Choroid plexus epithelial cell (primary cell): ENCODE data around the gene PRTFDC1.

Experiments
- DNase-seq: peaks from one replicate; pipeline ENCODE4 v3.0.0-alpha.2; 2010; ENCODE audit warnings: low read depth
- H3K4me3 ChIP-seq: 2 replicates; pipeline ENCODE4 v1.5.1; 2011; ENCODE audit warnings: low read depth, mild to moderate bottlenecking, control low read depth, low read length, moderate library complexity
- CTCF ChIP-seq: conservative IDR thresholded peaks from 2 replicates; pipeline ENCODE4 v1.5.1; 2011; ENCODE audit warnings: low read depth, mild to moderate bottlenecking, control low read depth, inconsistent platforms, low read length, moderate library complexity

Gene PRTFDC1

DNA sequence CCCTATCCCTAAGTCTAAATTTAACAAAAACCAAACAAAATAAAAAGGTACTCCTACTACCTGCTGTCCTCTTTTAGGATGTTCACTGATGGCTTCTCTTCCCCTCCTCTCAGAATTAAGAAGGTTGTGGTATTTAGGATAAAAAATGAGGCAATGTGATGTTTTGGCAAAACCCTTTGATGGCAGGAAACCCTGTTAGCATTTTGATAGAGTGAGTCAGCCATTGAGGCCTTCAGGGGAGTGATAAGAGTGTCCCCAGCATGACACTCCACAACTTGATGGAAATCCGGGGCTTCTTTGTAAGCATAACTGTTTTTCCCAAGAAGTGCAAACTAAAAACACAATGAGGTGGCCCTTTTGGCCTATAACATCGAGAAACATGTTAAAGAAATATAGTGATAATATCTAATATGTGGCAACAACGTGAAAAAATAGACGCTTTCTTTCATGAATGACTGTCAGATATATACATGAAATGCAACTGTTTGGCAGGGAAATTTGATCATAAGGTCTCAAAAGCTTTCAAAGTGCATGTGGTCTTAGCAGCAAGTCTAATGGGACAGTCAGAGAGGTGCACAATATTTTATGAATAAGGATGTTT, 55.0 kb downstream of the PRTFDC1 start:
- no peak for TF ChIP-seq CTCF
- peak; percentile 60 for DNase-seq
- H3K4me3 ChIP-seq: no peak overlapping the region

DNA sequence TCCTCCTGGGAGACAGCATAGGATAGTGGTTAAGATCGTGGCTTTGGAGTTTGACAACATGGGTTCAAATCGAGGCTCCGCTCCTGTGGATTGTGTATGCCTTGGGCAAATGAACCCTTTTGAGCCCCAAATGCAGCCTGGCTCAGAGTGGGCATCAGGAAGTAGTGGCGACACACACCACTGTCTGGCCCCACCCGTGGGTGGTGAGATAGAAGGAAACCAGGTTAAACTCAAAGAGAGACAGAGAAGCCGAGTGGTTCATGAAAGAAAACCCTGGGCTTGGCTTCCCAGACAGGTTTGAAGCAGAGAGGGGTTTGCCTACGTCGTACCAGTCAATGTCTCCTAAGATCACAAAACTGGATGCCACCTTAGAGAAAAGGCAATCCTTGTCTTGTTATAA, 57.7 kb downstream of the PRTFDC1 start:
- no peak overlapping the region for H3K4me3 ChIP-seq
- DNase-seq: no peak
- TF ChIP-seq CTCF: no peak

- no peak overlapping the region for H3K4me3 ChIP-seq
- TF ChIP-seq CTCF: no peak
- DNase-seq: peak; percentile 95
Measured at GRCh38 chr10:24894309-24894708, 58.1 kb downstream of the PRTFDC1 start.

DNA sequence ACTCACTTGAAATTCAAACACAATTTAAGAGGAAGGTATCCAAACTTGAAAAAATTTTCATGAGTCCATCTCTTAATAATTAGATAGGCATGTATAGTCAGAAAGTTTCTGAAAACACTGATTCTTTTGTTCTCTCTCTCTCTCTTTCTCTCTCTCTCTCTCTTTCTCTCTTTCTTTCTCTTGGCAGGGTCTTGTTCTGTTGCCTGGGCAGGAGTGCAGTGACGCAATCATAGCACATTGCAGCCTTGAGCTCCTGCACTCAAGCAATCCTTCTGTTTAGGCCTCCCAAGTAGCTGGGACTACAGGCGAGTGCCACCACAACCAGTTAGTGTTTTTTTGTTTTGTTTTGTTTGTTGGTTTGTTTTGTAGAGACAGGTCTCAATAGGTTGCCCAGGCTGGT, 59.3 kb downstream of the PRTFDC1 start:
- DNase-seq: peak; percentile 38
- no peak overlapping the region for H3K4me3 ChIP-seq
- TF ChIP-seq CTCF: no peak

GRCh38 chr10:24891823-24892222, 60.6 kb downstream of the PRTFDC1 start:
- peak; percentile 84 for DNase-seq
- no peak overlapping the region for H3K4me3 ChIP-seq
- no peak for TF ChIP-seq CTCF

DNA sequence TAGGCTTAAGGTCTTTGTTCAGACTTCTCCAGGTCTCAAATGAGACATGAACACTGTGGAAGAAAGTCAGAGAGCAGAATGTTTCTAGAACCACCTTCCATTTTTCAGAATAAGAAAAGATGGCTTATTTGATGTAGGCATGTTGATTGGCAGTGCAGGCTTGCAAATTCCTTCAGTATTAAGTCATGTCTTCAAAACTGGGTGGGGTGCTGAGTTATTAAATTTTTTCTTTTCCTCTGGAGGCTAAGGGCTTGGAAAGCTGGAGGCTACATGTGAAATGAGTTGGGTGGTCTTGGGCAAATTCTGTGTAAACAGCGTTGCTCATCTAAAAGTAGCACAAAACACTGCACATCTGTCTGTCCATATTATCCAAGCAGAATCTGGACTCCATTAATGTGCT, 62.8 kb downstream of the PRTFDC1 start:
- H3K4me3 ChIP-seq: no peak overlapping the region
- peak; percentile 58 for DNase-seq
- TF ChIP-seq CTCF: no peak

DNA sequence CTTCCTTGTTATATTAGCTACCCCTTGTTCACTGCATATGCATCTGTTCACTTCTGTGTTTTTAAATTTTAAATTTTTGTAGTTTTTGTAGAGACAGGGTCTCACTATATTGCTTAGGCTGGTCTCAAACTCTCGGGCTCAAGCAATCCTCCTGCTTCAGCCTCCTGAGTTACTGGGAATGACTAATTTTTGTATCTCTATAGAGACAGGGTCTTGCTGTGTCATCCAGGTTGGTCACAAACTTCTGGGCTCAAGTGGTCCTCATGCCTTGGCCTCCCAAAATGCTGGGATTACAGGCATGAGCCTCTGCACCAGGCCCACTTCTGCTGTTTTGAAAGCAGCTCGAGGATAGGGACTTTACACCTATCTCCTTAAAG, 64.6 kb downstream of the PRTFDC1 start:
- no peak for TF ChIP-seq CTCF
- H3K4me3 ChIP-seq: no peak overlapping the region
- no peak for DNase-seq
